Esophagus muscularis mucosa (tissue), 4 donors: ENCODE measurements around the gene SECISBP2.

Experiments
- CTCF ChIP-seq, 3 experiments: fragments of 200-600 bp in 2 of 3; fragments of 450-650 bp in 1 of 3; sonication (generic) in 2 of 3; IDR thresholded peaks; one replicate each; pipeline ENCODE4 v1.5.1; 2017 to 2019; ENCODE audit warnings: antibody characterized with exemption in 3 of 3, mild to moderate bottlenecking in 2 of 3, moderate library complexity in 1 of 3
- EP300 ChIP-seq: sonication (generic); formaldehyde crosslinking; IDR thresholded peaks from one replicate; pipeline ENCODE4 v1.6.1; 2017; ENCODE audit warnings: antibody characterized with exemption
- POLR2A ChIP-seq: fragments of 450-650 bp; IDR thresholded peaks from one replicate; pipeline ENCODE4 v1.6.1; 2017; ENCODE audit warnings: antibody characterized with exemption, moderate library complexity, mild to moderate bottlenecking, low read depth
- POLR2AphosphoS5 ChIP-seq, 2 donors: sonication (generic); formaldehyde crosslinking; IDR thresholded peaks; one replicate each; pipeline ENCODE4 v1.6.1; 2017; ENCODE audit warnings: antibody characterized with exemption in 2 of 2

GRCh38 chr9:89293014-89293413 is 25.3 kb upstream of the SECISBP2 start:
- TF ChIP-seq CTCF (IDR thresholded peaks at IDR 0.05) (no peak), POLR2A (no peak), EP300 (no peak), POLR2AphosphoS5 (IDR thresholded peaks at IDR 0.05) (no peak)
